Uterus (tissue), 2 donors: ENCODE measurements around the gene TNFRSF14.

ENCODE experiments used
- CTCF ChIP-seq, 4 experiments: fragments of 200-600 bp in 2 of 4; fragments of 450-650 bp in 2 of 4; sonication (generic) in 2 of 4; IDR thresholded peaks; one replicate each; pipeline ENCODE4 v1.5.1; 2016 to 2019; ENCODE audit warnings: antibody characterized with exemption in 4 of 4, mild to moderate bottlenecking in 2 of 4, moderate library complexity in 1 of 4
- POLR2A ChIP-seq, 2 donors: fragments of 450-650 bp; IDR thresholded peaks; one replicate each; pipeline ENCODE4 v1.6.1; 2016; ENCODE audit warnings: antibody characterized with exemption in 2 of 2, mild to moderate bottlenecking in 1 of 2, moderate library complexity in 1 of 2

GRCh38 chr1:2578758-2579118 lies 22.6 kb downstream of the TNFRSF14 start:
- TF ChIP-seq CTCF (IDR thresholded peaks at IDR 0.05) (no peak), POLR2A (IDR thresholded peaks at IDR 0.05) (no peak)
